ENCODE results near the gene TTC6. TPM values are rescaled to one million over a fixed set of nuclear protein-coding genes. Genes with fewer than 3 reads are reported as not detected.

Gene TTC6
- total and polyA plus RNA-seq, 5 experiments from 2014 or later = not detected

DNA sequence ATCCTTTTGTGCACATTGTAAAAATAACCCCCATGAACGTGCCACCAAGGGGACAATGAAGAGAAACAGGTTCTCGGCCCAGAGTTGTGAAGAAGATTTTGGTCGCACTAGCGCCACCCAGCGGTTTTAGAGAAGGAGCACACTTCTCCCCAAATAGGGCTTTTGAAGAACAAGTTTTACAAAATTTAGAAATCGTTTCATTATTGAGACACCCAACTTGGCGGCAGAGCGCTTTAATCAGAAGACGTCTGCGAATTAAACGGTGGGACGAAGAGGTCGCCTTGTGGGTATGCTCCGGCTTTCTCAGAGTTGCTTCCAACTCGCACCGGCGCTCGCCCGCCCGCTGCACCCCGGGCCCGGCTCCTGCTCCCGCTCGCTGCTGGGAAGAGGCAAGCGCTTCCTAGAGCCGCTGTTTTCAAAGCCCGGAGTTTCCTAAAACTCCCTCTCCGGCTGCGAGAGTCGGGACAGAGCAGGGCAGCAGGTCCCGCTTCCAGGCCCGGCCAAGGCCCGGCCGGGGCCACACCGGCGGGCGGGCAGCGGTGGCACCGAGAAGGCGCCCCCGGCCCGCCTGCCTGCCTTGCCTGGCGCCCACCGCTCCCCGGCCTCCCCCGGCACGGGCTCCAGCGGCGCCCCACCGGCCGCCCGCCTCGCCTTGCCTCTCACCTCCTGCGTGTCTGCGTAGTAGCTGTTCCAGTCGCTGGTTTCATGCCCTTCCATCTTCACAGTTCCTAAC lies 1.0 kb upstream of the TTC6 start:
- POLR2A ChIA-PET = no interaction called here
- no peak for ATAC-seq
- H3K4me1 Mint-ChIP-seq = peaks cover 12 to 42% (median 29%) of the 10 kb centered on the region in 4 donors
- peak overlapping the region in 9 of 10 donors; percentile 59 to 77 (median 73) for H3K4me3 Mint-ChIP-seq
- H3K27ac Mint-ChIP-seq = peak overlapping the region in 2 of 10 donors; percentile 49 to 53
- peaks cover 9 to 31% (median 29%) of the 10 kb centered on the region in 3 donors for H3K36me3 Mint-ChIP-seq
- H3K27me3 Mint-ChIP-seq = peaks cover 47 to 91% (median 67%) of the 10 kb centered on the region in 5 donors
- H3K9me3 Mint-ChIP-seq = peaks cover 0 to 58% (median 12%) of the 10 kb centered on the region in 9 donors
- peak in 1 of 10 donors; percentile 19 for DNase-seq

GRCh38 chr14:37595809-37596621 lies 586 bp downstream of the TTC6 start:
- Mint-ChIP-seq H3K27me3 (peaks cover 46 to 88% (median 62%) of the 10 kb centered on the region in 5 donors), H3K4me3 (peak overlapping the region; percentile 57 to 83 (median 74)), H3K36me3 (peaks cover 10 to 25% (median 22%) of the 10 kb centered on the region in 3 donors), H3K9me3 (peaks cover 0 to 55% (median 8%) of the 10 kb centered on the region in 9 donors), H3K4me1 (peaks cover 15 to 49% (median 34%) of the 10 kb centered on the region in 4 donors), H3K27ac (peak overlapping the region in 3 of 10 donors; percentile 18 to 48 (median 22))
- DNase-seq = peak in 6 of 10 donors; percentile 16 to 33 (median 23)
- POLR2A ChIA-PET = no interaction called here
- ATAC-seq = peak; percentile 60 to 76

- no peak for DNase-seq
- H3K27ac Mint-ChIP-seq = no peak overlapping the region
- H3K4me3 Mint-ChIP-seq = peak overlapping the region in 7 of 10 donors; percentile 18 to 76 (median 65)
- H3K4me1 Mint-ChIP-seq = peaks cover 13 to 49% (median 34%) of the 10 kb centered on the region in 4 donors
- peaks cover 10 to 22% (median 22%) of the 10 kb centered on the region in 3 donors for H3K36me3 Mint-ChIP-seq
- no peak for ATAC-seq
- POLR2A ChIA-PET = no interaction called here
- H3K27me3 Mint-ChIP-seq = peaks cover 42 to 87% (median 66%) of the 10 kb centered on the region in 5 donors
- peaks cover 0 to 54% (median 7%) of the 10 kb centered on the region in 9 donors for H3K9me3 Mint-ChIP-seq
Measured at GRCh38 chr14:37596790-37597472, 1.5 kb downstream of the TTC6 start.

DNA sequence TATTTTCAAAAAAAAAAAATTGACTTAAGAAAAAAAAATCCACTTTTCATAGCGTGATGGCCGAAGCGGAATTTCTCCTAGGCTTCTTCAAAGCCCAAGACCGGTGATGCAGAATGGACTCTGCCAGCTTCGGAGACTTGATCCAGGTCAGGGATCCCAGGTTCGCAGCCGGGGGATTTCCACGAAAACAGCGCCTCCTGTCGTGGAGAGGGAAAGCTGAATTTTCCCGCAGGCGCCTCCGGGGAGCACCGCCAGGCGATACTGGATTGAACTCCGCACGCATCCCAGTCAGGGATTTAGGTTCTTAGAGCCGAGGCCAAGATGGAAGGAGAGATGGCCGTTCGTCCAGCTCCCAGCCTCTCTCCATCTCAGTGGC lies 2.1 kb downstream of the TTC6 start:
- Mint-ChIP-seq H3K27ac (peak overlapping the region in 1 of 10 donors; percentile 9), H3K9me3 (peaks cover 0 to 53% (median 7%) of the 10 kb centered on the region in 9 donors), H3K4me1 (peaks cover 13 to 45% (median 34%) of the 10 kb centered on the region in 4 donors), H3K4me3 (peak overlapping the region in 3 of 10 donors; percentile 52 to 69 (median 69)), H3K27me3 (peaks cover 40 to 84% (median 67%) of the 10 kb centered on the region in 5 donors), H3K36me3 (peaks cover 10 to 22% (median 21%) of the 10 kb centered on the region in 3 donors)
- ATAC-seq (no peak), DNase-seq (no peak)
- POLR2A ChIA-PET = no interaction called here

GRCh38 chr14:37597914-37598746 lies 2.7 kb downstream of the TTC6 start:
- DNase-seq = no peak
- POLR2A ChIA-PET = no interaction called here
- Mint-ChIP-seq H3K36me3 (peaks cover 10 to 22% (median 15%) of the 10 kb centered on the region in 3 donors), H3K4me3 (peak overlapping the region in 7 of 10 donors; percentile 39 to 69 (median 54)), H3K4me1 (peaks cover 13 to 41% (median 34%) of the 10 kb centered on the region in 4 donors), H3K9me3 (peaks cover 0 to 51% (median 10%) of the 10 kb centered on the region in 9 donors), H3K27me3 (peaks cover 40 to 84% (median 66%) of the 10 kb centered on the region in 5 donors), H3K27ac (peak overlapping the region in 1 of 10 donors; percentile 9)
- ATAC-seq = peak; percentile 26 to 38

GRCh38 chr14:37598747-37599506 lies 3.5 kb downstream of the TTC6 start:
- H3K4me1 Mint-ChIP-seq = peaks cover 13 to 39% (median 32%) of the 10 kb centered on the region in 4 donors
- H3K27ac Mint-ChIP-seq = peak overlapping the region in 1 of 10 donors; percentile 24
- H3K27me3 Mint-ChIP-seq = peaks cover 42 to 84% (median 62%) of the 10 kb centered on the region in 5 donors
- DNase-seq = no peak
- no peak for ATAC-seq
- peaks cover 10 to 17% (median 13%) of the 10 kb centered on the region in 3 donors for H3K36me3 Mint-ChIP-seq
- H3K4me3 Mint-ChIP-seq = peak overlapping the region in 8 of 10 donors; percentile 41 to 73 (median 61)
- H3K9me3 Mint-ChIP-seq = peaks cover 0 to 43% (median 7%) of the 10 kb centered on the region in 9 donors
- POLR2A ChIA-PET = no interaction called here

DNA sequence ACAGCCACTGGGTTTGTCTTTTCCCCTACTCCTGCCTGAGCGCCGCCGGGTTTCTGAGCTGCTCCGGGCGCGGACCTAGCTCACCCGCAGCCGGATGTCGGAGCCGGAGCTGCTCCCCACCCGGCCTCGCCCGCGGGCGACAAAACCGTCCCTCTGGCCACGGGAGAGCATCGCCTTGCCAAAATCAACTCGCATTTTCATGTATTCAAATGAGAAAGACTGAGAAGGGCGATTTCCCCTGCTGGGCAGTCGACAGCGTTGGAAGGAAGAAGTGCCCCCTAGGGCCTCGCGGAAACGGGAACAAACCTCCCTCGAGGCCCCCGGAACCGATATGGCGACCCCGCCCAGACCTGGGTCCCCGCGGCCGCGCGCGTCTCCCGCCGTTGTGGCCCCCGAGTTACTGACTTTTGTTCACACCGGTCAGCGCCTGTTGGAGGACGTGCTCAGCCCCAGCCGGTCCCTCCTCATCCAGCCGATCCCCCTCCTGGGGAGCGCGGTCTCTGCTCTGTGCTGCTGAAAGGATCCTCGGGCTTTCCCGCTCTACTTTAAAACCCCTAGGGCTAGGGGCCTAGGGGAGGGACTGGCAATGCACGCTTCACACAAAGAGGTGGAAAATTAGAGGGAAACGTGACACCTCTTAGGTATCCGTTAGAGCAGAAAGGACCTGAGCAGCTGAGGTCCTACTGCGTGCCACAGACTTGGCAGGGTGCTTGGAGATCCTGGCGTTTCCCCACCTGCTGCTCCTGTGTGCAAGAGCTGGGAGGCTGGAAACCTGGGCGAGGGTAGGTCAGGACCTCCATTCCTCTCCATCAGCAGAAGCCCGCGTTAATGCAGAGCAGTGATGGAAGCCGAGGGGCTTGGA lies 4.3 kb downstream of the TTC6 start:
- H3K9me3 Mint-ChIP-seq = peaks cover 0 to 39% (median 7%) of the 10 kb centered on the region in 9 donors
- ATAC-seq (no peak), DNase-seq (no peak)
- POLR2A ChIA-PET = no interaction called here
- H3K27me3 Mint-ChIP-seq = peaks cover 44 to 84% (median 61%) of the 10 kb centered on the region in 5 donors
- peaks cover 6 to 12% (median 11%) of the 10 kb centered on the region in 3 donors for H3K36me3 Mint-ChIP-seq
- no peak overlapping the region for H3K27ac Mint-ChIP-seq
- H3K4me3 Mint-ChIP-seq = peak overlapping the region in 7 of 10 donors; percentile 29 to 73 (median 63)
- H3K4me1 Mint-ChIP-seq = peaks cover 9 to 33% (median 29%) of the 10 kb centered on the region in 4 donors

DNA sequence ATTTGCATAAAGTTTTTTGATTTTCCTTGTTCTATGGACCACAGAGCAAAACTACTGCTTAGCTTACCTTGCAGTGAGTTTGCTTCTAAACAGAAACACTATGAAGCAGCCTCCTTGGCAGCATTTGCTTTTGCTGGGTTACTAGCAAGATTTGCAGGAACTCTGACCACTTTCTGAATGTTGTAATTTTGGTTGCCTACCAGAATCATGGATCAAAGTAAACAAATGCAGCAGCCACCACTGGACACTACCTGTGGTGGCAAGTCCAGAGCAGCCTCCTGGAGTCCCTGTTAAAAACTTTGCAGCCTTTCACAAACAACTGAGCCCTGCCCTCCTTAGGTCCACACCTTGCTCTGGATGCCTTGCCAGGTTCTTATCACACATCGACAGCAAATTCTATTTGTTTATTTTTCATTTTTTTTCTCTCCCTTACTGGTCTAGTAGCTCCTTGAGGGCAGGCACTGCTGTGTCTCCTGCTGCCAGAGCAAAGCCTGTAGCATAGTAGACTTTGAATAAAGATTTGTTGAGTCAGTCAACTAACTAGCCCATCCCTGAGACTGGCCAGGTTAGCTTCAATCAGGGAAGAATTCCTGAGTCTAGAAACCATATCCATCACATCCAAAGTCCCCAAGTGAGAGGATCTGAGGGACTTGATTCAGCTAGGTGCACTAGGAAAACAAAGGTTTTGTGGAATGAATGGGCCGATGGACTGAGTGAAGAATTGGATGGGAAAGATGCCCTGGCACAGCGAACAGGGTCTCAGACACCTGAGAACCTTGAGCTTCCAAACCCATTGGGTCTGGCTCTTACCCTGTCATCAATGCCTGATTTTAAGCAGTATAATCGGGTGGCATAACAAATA lies 5.7 kb downstream of the TTC6 start:
- Mint-ChIP-seq H3K9me3 (peaks cover 0 to 39% (median 7%) of the 10 kb centered on the region in 9 donors), H3K27ac (no peak overlapping the region)
- ATAC-seq = no peak

DNA sequence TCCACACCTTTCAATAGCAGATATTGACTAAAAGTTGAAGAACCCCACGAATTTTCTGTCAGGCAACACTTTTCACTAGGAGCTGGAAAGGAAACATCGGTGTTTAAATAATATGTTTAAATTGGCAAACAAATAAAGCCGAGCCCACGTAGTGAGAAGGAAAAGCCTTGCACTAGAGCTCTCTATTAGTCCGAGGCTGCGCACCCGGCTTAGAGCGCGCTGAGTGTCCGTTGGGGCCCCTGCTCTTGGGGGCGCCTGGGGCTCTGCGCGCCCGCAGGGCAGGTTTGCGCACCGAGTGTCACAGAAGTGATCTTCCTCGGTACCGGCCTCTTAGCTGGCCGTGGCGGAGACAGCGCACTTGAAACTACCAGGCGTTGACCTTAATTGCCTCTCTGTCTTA lies 6.4 kb downstream of the TTC6 start:
- Mint-ChIP-seq H3K27me3 (peaks cover 38 to 90% (median 64%) of the 10 kb centered on the region in 5 donors), H3K36me3 (peaks cover 6 to 16% (median 6%) of the 10 kb centered on the region in 3 donors), H3K4me1 (peaks cover 4 to 22% (median 17%) of the 10 kb centered on the region in 4 donors), H3K4me3 (no peak overlapping the region), H3K9me3 (peaks cover 0 to 36% (median 11%) of the 10 kb centered on the region in 9 donors), H3K27ac (no peak overlapping the region)
- no peak for ATAC-seq
- DNase-seq = no peak
- POLR2A ChIA-PET = no interaction called here

More for the DNA sequence above, 5.7 kb downstream of the TTC6 start:
- peaks cover 7 to 25% (median 23%) of the 10 kb centered on the region in 4 donors for H3K4me1 Mint-ChIP-seq
- peaks cover 6 to 11% (median 9%) of the 10 kb centered on the region in 3 donors for H3K36me3 Mint-ChIP-seq
- POLR2A ChIA-PET = no interaction called here
- H3K4me3 Mint-ChIP-seq = peak overlapping the region in 5 of 10 donors; percentile 1 to 81 (median 48)
- no peak for DNase-seq
- H3K27me3 Mint-ChIP-seq = peaks cover 39 to 90% (median 65%) of the 10 kb centered on the region in 5 donors
